BJ (cell line): ENCODE data around the gene PRKG1. TPM values are rescaled to one million over a fixed set of nuclear protein-coding genes. Genes with fewer than 3 reads are reported as not detected.

Experiments
- CTCF ChIA-PET: fragments of 350-600 bp; formaldehyde crosslinking; extraction: SDS; loops from one replicate; lab custom pipeline; 2021; ENCODE audit warnings: antibody characterized with exemption, inconsistent platforms; lab: Yijun Ruan, JAX
- POLR2A ChIA-PET: fragments of 300-600 bp; sonication (Branson Sonifier 250); formaldehyde crosslinking; extraction: SDS; loops from one replicate; lab custom pipeline; 2021; ENCODE audit warnings: antibody characterized with exemption; lab: Charles Lee
- DNase-seq: peaks from one replicate; pipeline ENCODE4 v3.0.0-alpha.2; 2011; ENCODE audit warnings: low read depth
- H3K27me3 ChIP-seq: 2 replicates; pipeline ENCODE4 v1.6.0; 2011; ENCODE audit warnings: low read length; ENCODE audit not compliant: control insufficient read depth, insufficient read depth
- H3K36me3 ChIP-seq: 2 replicates; pipeline ENCODE4 v1.5.1; 2011; ENCODE audit warnings: low read length; ENCODE audit not compliant: control insufficient read depth, insufficient read depth
- H3K4me3 ChIP-seq: 2 replicates; pipeline ENCODE4 v1.5.1; 2011; ENCODE audit warnings: low read depth, mild to moderate bottlenecking, control low read depth, low read length
- CTCF ChIP-seq: IDR thresholded peaks from 2 replicates; pipeline ENCODE4 v1.5.1; 2011; ENCODE audit warnings: low read depth, mild to moderate bottlenecking, control low read depth, inconsistent platforms, low read length, moderate library complexity; ENCODE audit not compliant: insufficient read depth
- polyA plus RNA-seq: library from polyadenylated mRNA; depleted of rRNA; stranded (reverse); fragments of >200 nt; gene quantifications from 2 replicates; pipeline ENCODE4 v1.2.3, GENCODE V29; 2011

The PRKG1 gene
- polyA plus RNA-seq, 1 experiment, result 9.7 TPM

- ChIA-PET POLR2A (no interaction called here), CTCF (no interaction called here)
- TF ChIP-seq CTCF, result no peak
Measured at GRCh38 chr10:51319173-51319435, 244.8 kb downstream of the PRKG1 start.

GRCh38 chr10:51321300-51321699 lies 247.0 kb downstream of the PRKG1 start:
- Histone ChIP-seq H3K4me3 (no peak overlapping the region), H3K36me3 (no peaks in the 10 kb centered on the region), H3K27me3 (no peaks in the 10 kb centered on the region)
- DNase-seq, result no peak
- ChIA-PET CTCF (no interaction called here), POLR2A (no interaction called here)
- no peak for TF ChIP-seq CTCF

More at GRCh38 chr10:51319173-51319435, 244.8 kb downstream of the PRKG1 start:
- Histone ChIP-seq H3K4me3 (no peak overlapping the region), H3K27me3 (no peaks in the 10 kb centered on the region), H3K36me3 (no peaks in the 10 kb centered on the region)
- no peak for DNase-seq

- no peak for TF ChIP-seq CTCF
- DNase-seq, result no peak
- ChIA-PET CTCF (no interaction called here), POLR2A (no interaction called here)
- Histone ChIP-seq H3K36me3 (no peaks in the 10 kb centered on the region), H3K4me3 (no peak overlapping the region), H3K27me3 (no peaks in the 10 kb centered on the region)
Measured at GRCh38 chr10:51321980-51322379, 247.7 kb downstream of the PRKG1 start.

GRCh38 chr10:51325649-51326048 lies 251.4 kb downstream of the PRKG1 start:
- ChIA-PET POLR2A (no interaction called here), CTCF (interaction anchor here (1.0 kb wide), 1 partner anchor 16 kb away, joined by 4 read pairs; no protein-coding TSS in a partner anchor)
- DNase-seq, result no peak
- H3K27me3 ChIP-seq, result no peaks in the 10 kb centered on the region
- no peak overlapping the region for H3K4me3 ChIP-seq
- TF ChIP-seq CTCF, result no peak
- no peaks in the 10 kb centered on the region for H3K36me3 ChIP-seq

- no peak for TF ChIP-seq CTCF
Measured at GRCh38 chr10:51326174-51326573, 251.9 kb downstream of the PRKG1 start.

More at GRCh38 chr10:51326174-51326573, 251.9 kb downstream of the PRKG1 start:
- H3K36me3 ChIP-seq, result no peaks in the 10 kb centered on the region
- ChIA-PET POLR2A (no interaction called here), CTCF (interaction anchor here (1.0 kb wide), 1 partner anchor 15 kb away, joined by 4 read pairs; no protein-coding TSS in a partner anchor)
- H3K4me3 ChIP-seq, result no peak overlapping the region
- no peaks in the 10 kb centered on the region for H3K27me3 ChIP-seq
- DNase-seq, result no peak
